ENCODE data around the gene KIRREL3.
A peak's percentile ranks its signal among the peaks of the same experiment; 100 is the strongest.

The KIRREL3 gene

DNA sequence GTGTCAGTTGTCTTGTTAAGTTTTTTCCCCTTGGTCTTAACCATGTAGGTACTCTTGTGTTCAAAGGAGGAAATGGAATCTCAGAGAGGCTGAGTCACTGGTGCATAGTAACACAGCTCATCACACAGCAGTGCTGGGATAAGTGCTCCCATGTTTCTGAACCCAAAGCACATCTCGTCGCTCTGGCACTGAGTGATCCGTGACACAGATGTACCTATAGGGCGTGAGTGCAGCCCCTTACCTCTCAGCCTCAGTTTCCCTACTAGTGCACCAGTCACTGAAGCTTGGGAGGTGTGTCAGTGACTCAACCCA, 411.1 kb downstream of the KIRREL3 start:
- TF ChIP-seq, protein P1, sequence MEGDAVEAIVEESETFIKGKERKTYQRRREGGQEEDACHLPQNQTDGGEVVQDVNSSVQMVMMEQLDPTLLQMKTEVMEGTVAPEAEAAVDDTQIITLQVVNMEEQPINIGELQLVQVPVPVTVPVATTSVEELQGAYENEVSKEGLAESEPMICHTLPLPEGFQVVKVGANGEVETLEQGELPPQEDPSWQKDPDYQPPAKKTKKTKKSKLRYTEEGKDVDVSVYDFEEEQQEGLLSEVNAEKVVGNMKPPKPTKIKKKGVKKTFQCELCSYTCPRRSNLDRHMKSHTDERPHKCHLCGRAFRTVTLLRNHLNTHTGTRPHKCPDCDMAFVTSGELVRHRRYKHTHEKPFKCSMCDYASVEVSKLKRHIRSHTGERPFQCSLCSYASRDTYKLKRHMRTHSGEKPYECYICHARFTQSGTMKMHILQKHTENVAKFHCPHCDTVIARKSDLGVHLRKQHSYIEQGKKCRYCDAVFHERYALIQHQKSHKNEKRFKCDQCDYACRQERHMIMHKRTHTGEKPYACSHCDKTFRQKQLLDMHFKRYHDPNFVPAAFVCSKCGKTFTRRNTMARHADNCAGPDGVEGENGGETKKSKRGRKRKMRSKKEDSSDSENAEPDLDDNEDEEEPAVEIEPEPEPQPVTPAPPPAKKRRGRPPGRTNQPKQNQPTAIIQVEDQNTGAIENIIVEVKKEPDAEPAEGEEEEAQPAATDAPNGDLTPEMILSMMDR (conservative IDR thresholded peaks at IDR 0.05), result no peak
- no peak overlapping the region for H3K27ac ChIP-seq

DNA sequence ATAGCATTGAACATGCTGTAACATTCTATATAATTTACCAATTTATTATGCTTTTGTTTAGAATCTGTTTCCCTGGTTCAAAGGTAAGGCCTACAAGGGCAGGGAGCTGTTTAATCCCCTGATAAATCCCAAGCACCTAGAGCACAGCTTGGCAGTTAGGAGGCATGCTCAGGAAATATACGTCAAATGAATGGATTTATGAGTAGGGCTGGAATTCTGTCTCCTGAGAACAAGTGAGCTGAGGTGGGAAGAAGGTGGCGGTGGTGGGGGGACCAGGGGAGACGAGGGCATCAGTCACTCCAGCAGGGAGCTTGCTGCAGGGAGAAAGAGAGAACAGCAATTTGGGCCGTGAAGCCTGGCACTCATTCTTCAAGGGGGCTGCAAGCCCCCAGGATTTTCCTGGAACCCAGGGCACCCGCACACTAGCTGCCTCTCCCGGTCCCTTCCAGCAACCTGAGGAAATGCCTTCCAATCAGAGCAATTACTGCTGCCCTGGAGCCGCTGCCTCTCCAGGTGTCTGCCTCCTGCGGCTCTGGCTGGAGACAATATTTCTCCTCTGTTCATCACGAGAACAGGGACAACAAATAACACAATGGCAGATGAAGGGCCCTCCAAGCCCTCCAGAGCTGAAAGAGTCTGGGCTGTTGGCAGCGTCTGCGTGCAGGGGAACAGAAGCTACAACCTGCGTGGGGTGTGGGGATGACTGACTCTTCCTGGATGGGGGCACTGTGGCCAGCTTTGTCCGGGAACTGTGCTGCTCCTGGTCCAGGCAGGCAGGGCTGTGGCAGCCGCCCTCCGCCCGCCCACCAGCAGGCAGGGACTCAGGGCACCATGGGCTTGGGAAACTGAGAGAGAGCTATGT, 411.7 kb downstream of the KIRREL3 start:
- TF ChIP-seq, protein P1 (conservative IDR thresholded peaks at IDR 0.05), result no peak

DNA sequence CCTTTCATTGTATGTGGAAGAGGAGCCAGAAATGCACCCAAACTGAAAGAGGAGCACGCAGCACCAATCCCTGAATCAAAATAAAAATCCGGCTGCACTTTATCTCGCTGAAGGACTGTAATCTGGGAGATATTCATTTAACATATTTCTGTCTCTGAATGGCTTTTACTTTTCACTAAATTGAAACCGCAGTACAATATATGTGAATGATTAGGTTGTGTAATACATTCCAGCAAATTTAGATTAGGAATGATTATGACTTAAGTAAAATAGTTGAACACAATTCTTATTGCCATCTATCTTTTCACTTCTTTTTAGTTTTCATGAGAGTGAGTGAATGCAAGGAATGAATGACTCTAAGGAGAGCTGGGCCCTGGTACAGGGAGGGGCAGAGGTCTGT, 413.0 kb downstream of the KIRREL3 start:
- TF ChIP-seq, protein P1 (conservative IDR thresholded peaks at IDR 0.05), result no peak
- H3K27ac ChIP-seq, result no peak overlapping the region

More for the DNA sequence above, 411.7 kb downstream of the KIRREL3 start:
- H3K27ac ChIP-seq, result no peak overlapping the region

DNA sequence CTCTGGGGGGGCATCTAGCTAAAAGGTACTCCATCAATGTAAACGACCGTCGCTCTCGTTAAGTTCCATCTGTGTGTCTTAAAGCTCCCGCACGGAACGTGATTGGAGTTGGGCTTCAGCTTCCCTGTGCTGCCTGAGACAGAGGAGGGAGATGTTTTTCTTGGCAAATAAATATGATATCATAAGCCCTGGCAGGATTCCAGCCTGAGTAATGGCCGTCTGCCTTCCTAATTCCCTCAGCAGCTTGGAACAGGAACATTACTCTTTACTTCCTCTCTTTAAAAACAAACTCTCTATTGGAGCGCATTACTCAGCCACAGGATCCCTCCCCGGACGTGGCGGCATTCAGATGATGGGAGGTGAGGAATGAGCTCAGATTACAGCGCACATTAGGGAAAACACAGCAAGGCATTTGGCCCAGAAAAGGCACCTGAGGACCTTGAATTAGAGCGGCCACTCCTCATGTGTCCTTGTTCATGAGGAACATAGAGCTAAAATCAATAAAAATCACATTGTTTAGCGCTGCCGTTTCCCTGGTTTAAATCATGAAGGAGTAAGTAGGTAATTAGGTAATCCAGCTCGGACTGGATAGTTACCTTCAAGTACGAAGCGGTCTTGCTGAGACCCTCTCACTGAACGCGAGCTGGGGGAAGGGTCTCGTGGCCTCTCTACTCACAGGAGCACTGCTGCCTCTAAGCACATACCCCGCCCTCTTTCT, 414.6 kb downstream of the KIRREL3 start:
- H3K27ac ChIP-seq, result peak overlapping the region; percentile 88
- TF ChIP-seq, protein P1 (conservative IDR thresholded peaks at IDR 0.05), result no peak

GRCh38 chr11:126585388-126585773, 415.2 kb downstream of the KIRREL3 start:
- TF ChIP-seq, protein P1 (conservative IDR thresholded peaks at IDR 0.05), result no peak
- peak overlapping the region; percentile 88 for H3K27ac ChIP-seq

GRCh38 chr11:126583594-126584427, 416.8 kb downstream of the KIRREL3 start:
- H3K27ac ChIP-seq, result no peak overlapping the region
- TF ChIP-seq, protein P1 (conservative IDR thresholded peaks at IDR 0.05), result no peak

DNA sequence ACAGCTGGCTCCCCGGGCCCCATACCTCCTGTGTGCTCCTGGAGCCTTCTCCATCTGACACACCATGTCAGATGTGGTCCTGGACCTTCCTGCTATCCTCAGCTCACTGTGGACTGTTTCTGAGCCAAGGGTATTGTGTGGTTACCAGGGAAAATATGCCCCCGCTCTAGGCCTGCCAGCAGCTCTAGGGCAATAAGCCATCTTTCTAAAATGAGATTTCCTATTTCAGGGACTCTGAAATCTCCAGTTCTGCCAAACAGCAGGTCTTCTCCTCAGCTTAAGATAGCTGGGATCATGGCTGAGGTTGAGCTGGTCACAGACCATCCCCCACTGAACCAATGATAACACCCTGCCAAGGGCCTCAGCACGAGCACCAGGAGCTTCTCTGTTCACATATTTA, 417.5 kb downstream of the KIRREL3 start:
- no peak overlapping the region for H3K27ac ChIP-seq
- TF ChIP-seq, protein P1 (conservative IDR thresholded peaks at IDR 0.05), result no peak
